SK-N-SH (cell line): ENCODE measurements around the gene SMIM8. TPM values are rescaled to one million over a fixed set of nuclear protein-coding genes. Genes with fewer than 3 reads are reported as not detected.

Source experiments
- CTCF ChIA-PET: fragments of 300-600, 350-600 bp; formaldehyde crosslinking; extraction: SDS; loops from one replicate; lab custom pipeline; 2021; lab: Yijun Ruan, JAX
- POLR2A ChIA-PET: fragments of 350-600 bp; sonication (Branson Sonifier 250); formaldehyde crosslinking; extraction: SDS; loops from one replicate; lab custom pipeline; 2020; ENCODE audit warnings: antibody characterized with exemption, inconsistent platforms; lab: Yijun Ruan, JAX
- DNase-seq: peaks from one replicate; pipeline ENCODE4 v3.0.0; 2012
- H2AFZ ChIP-seq: fragments of 200-600 bp; sonication (generic); 2 replicates; pipeline ENCODE4 v1.8.1; 2016; ENCODE audit warnings: antibody characterized with exemption, mild to moderate bottlenecking, low read depth
- H3F3A ChIP-seq: fragments of 200-600 bp; sonication (generic); replicated peaks from 2 replicates; pipeline ENCODE3; 2016; ENCODE audit warnings: antibody characterized with exemption, mild to moderate bottlenecking; ENCODE audit not compliant: insufficient read depth
- H3K27ac ChIP-seq, 2 experiments: fragments of 200-500 bp in 1 of 2; fragments of 200-600 bp in 1 of 2; sonication (Bioruptor generic) in 1 of 2; sonication (generic), shearing (Covaris generic) in 1 of 2; 2 replicates each; pipeline versions ENCODE4 v1.5.1 to v1.6.1; 2014 to 2016; ENCODE audit warnings: low read depth in 2 of 2, inconsistent platforms in 1 of 2, low read length in 1 of 2, mild to moderate bottlenecking in 1 of 2, mixed read lengths in 1 of 2
- H3K27me3 ChIP-seq: fragments of 200-600 bp; sonication (generic), shearing (Covaris generic); 2 replicates; pipeline ENCODE4 v1.6.1; 2016; ENCODE audit warnings: mixed run types; ENCODE audit not compliant: insufficient read depth
- H3K36me3 ChIP-seq, 2 experiments: fragments of 200-500 bp in 1 of 2; fragments of 200-600 bp in 1 of 2; sonication (Bioruptor generic) in 1 of 2; sonication (generic) in 1 of 2; replicated peaks in 1 of 2; 2 replicates each; pipeline versions ENCODE3 to v1.5.1; 2014 to 2016; ENCODE audit warnings: low read length in 1 of 2, mild to moderate bottlenecking in 1 of 2; ENCODE audit not compliant: insufficient read depth in 2 of 2, control insufficient read depth in 1 of 2
- H3K4me1 ChIP-seq, 2 experiments: fragments of 200-500 bp in 1 of 2; fragments of 200-600 bp in 1 of 2; sonication (Bioruptor generic) in 1 of 2; sonication (generic), shearing (Covaris generic) in 1 of 2; 2 replicates each; pipeline versions ENCODE4 v1.5.1 to v1.6.1; 2014 to 2016; ENCODE audit warnings: low read depth in 1 of 2, low read length in 1 of 2, mixed run types in 1 of 2; ENCODE audit not compliant: insufficient read depth in 2 of 2, control insufficient read depth in 1 of 2
- H3K4me2 ChIP-seq: fragments of 200-600 bp; sonication (generic), shearing (Covaris generic); 2 replicates; pipeline ENCODE4 v1.6.1; 2017; ENCODE audit warnings: mixed run types
- H3K4me3 ChIP-seq, 2 experiments: fragments of 200-500 bp in 1 of 2; fragments of 200-600 bp in 1 of 2; sonication (Bioruptor generic) in 1 of 2; sonication (generic), shearing (Covaris generic) in 1 of 2; 2 replicates each; pipeline versions ENCODE4 v1.5.1 to v1.8.1; 2014 to 2016; ENCODE audit warnings: low read depth in 2 of 2, inconsistent platforms in 1 of 2, low read length in 1 of 2, mild to moderate bottlenecking in 1 of 2, mixed read lengths in 1 of 2, moderate library complexity in 1 of 2
- H3K79me2 ChIP-seq: fragments of 200-600 bp; sonication (generic); 2 replicates; pipeline ENCODE4 v1.8.1; 2017; ENCODE audit warnings: mild to moderate bottlenecking; ENCODE audit not compliant: insufficient read depth
- H3K9ac ChIP-seq: fragments of 200-600 bp; sonication (generic); 2 replicates; pipeline ENCODE4 v1.6.1; 2017; ENCODE audit warnings: mixed run types
- H3K9me2 ChIP-seq: fragments of 200-600 bp; sonication (generic); 2 replicates; pipeline ENCODE4 v1.6.1; 2017; ENCODE audit warnings: mixed run types
- H3K9me3 ChIP-seq: fragments of 200-600 bp; sonication (generic); 2 replicates; pipeline ENCODE4 v1.6.1; 2017; ENCODE audit warnings: mixed run types, mild to moderate bottlenecking, moderate library complexity
- H4K20me1 ChIP-seq: fragments of 200-600 bp; sonication (generic); 2 replicates; pipeline ENCODE4 v1.6.1; 2017; ENCODE audit warnings: mild to moderate bottlenecking, mixed run types; ENCODE audit not compliant: insufficient read depth
- EP300 ChIP-seq, 2 experiments: IDR thresholded peaks; 2 replicates each; pipeline versions ENCODE4 v1.4.0 to v1.6.1; 2012; ENCODE audit warnings: borderline replicate concordance in 1 of 2, low read depth in 1 of 2, low read length in 1 of 2
- FOSL2 ChIP-seq: IDR thresholded peaks from 2 replicates; pipeline ENCODE4 v1.4.0; 2012; ENCODE audit warnings: low read depth, mild to moderate bottlenecking, moderate library complexity, borderline replicate concordance
- FOXJ3 ChIP-seq: sonication (generic); formaldehyde crosslinking; IDR thresholded peaks from 2 replicates; pipeline ENCODE4 v1.5.1; 2020; ENCODE audit warnings: mild to moderate bottlenecking, missing genetic modification reagents
- FOXM1 ChIP-seq: IDR thresholded peaks from 2 replicates; pipeline ENCODE4 v1.4.0; 2012; ENCODE audit warnings: low read depth, mild to moderate bottlenecking
- GABPA ChIP-seq: IDR thresholded peaks from 2 replicates; pipeline ENCODE4 v1.4.0; 2012; ENCODE audit warnings: low read depth, mild to moderate bottlenecking
- JUND ChIP-seq: IDR thresholded peaks from 2 replicates; pipeline ENCODE4 v1.4.0; 2012
- NFIC ChIP-seq: IDR thresholded peaks from 2 replicates; pipeline ENCODE4 v1.4.0; 2012; ENCODE audit warnings: borderline replicate concordance
- PBX3 ChIP-seq: IDR thresholded peaks from 2 replicates; pipeline ENCODE4; 2012
- TAF1 ChIP-seq: IDR thresholded peaks from 2 replicates; pipeline ENCODE4 v1.6.1; 2012; ENCODE audit warnings: low read depth, mild to moderate bottlenecking, low read length, moderate library complexity, borderline replicate concordance
- USF1 ChIP-seq: IDR thresholded peaks from 2 replicates; pipeline ENCODE4 v1.4.0; 2012; ENCODE audit warnings: low read depth, borderline replicate concordance
- ZBTB33 ChIP-seq: IDR thresholded peaks from 2 replicates; pipeline ENCODE4 v1.4.0; 2012; ENCODE audit warnings: low read depth, borderline replicate concordance
- WGBS: methylation state at CpG from one replicate; pipeline ENCODE4 v1.1.6; 2017; ENCODE audit warnings: low lambda C conversion rate; 5-methylcytosine and 5-hydroxymethylcytosine counted together
- polyA plus RNA-seq, 3 experiments: library from polyadenylated mRNA; depleted of rRNA; stranded (reverse); fragments of >200 nt; gene quantifications; 2 replicates each; pipeline ENCODE4 v1.2.3, GENCODE V29; 2012

The SMIM8 gene
- polyA plus RNA-seq, 1 of the 3 experiments (the other 2 are of a cell fraction): 1.6 TPM

- CTCF ChIA-PET: interaction anchor here (1.6 kb wide), 1 partner anchor 35 kb away, joined by 6 read pairs; the partner anchor contains the start of gene SMIM8
- H4K20me1 ChIP-seq: no peaks in the 10 kb centered on the region
- no peaks in the 10 kb centered on the region for H3K9me3 ChIP-seq
- H3K9ac ChIP-seq: no peak overlapping the region
- TF ChIP-seq FOXJ3 (no peak), FOXM1 (no peak)
- WGBS: 73% methylated on average over 2 of the region's 2 CpGs
- no peak overlapping the region for H3K4me2 ChIP-seq
- no peaks in the 10 kb centered on the region for H3K4me1 ChIP-seq
- no peak for DNase-seq
- H3K79me2 ChIP-seq: no peaks in the 10 kb centered on the region
- no peak overlapping the region for H3K4me3 ChIP-seq
- H3K27ac ChIP-seq: no peak overlapping the region
- no peak overlapping the region for H2AFZ ChIP-seq
- H3K9me2 ChIP-seq: no peaks in the 10 kb centered on the region
- no peaks in the 10 kb centered on the region for H3K36me3 ChIP-seq
- H3K27me3 ChIP-seq: no peaks in the 10 kb centered on the region
- no peaks in the 10 kb centered on the region for H3F3A ChIP-seq
- POLR2A ChIA-PET: no interaction called here
Observed at GRCh38 chr6:87287251-87287650, 35.1 kb upstream of the SMIM8 start.

- no peak for DNase-seq
- Histone ChIP-seq H3K4me3 (no peak overlapping the region), H3K9me2 (no peaks in the 10 kb centered on the region), H3F3A (no peaks in the 10 kb centered on the region), H3K79me2 (no peaks in the 10 kb centered on the region), H3K27ac (no peak overlapping the region), H4K20me1 (no peaks in the 10 kb centered on the region), H3K9ac (no peak overlapping the region), H2AFZ (no peak overlapping the region), H3K4me1 (no peaks in the 10 kb centered on the region), H3K4me2 (no peak overlapping the region), H3K27me3 (no peaks in the 10 kb centered on the region), H3K36me3 (no peaks in the 10 kb centered on the region), H3K9me3 (no peaks in the 10 kb centered on the region)
- POLR2A ChIA-PET: no interaction called here
- WGBS: 56% methylated on average over 3 of the region's 3 CpGs
- CTCF ChIA-PET: no interaction called here
- TF ChIP-seq EP300 (IDR thresholded peaks at IDR 0.05; ENCODE audit: borderline replicate concordance in 1 of 2, low read depth in 1 of 2, low read length in 1 of 2) (no peak), USF1 (no peak), TAF1 (no peak), JUND (no peak), ZBTB33 (no peak), FOSL2 (no peak), FOXJ3 (no peak), GABPA (no peak), PBX3 (no peak), NFIC (no peak)
Observed at GRCh38 chr6:87289571-87289970, 32.8 kb upstream of the SMIM8 start.
